Type B pancreatic cell (in vitro differentiated cells): ENCODE data around the gene NEDD9. TPM values are rescaled to one million over a fixed set of nuclear protein-coding genes. Genes with fewer than 3 reads are reported as not detected.
A peak's percentile ranks its signal among the peaks of the same experiment; 100 is the strongest.

Experiments
- DNase-seq: peaks from one replicate; pipeline ENCODE4 v3.0.0; 2021; ENCODE audit warnings: mixed read lengths; ENCODE audit not compliant: unreplicated experiment; ENCODE audit errors: extremely low spot score
- H3K27ac Mint-ChIP-seq: 2 replicates; pipeline ENCODE4 v1.8.0; 2021; ENCODE audit warnings: mild to moderate bottlenecking, mixed read lengths
- H3K27me3 Mint-ChIP-seq: 2 replicates; pipeline ENCODE4 v1.8.0; 2021; ENCODE audit warnings: mixed read lengths
- H3K36me3 Mint-ChIP-seq: 2 replicates; pipeline ENCODE4 v1.8.0; 2021; ENCODE audit warnings: mixed read lengths
- H3K4me1 Mint-ChIP-seq: one replicate; pipeline ENCODE4 v1.8.0; 2021; ENCODE audit warnings: mixed read lengths; ENCODE audit not compliant: unreplicated experiment
- H3K4me3 Mint-ChIP-seq: 2 replicates; pipeline ENCODE4 v1.8.0; 2021; ENCODE audit warnings: mild to moderate bottlenecking, mixed read lengths
- H3K9me3 Mint-ChIP-seq: 2 replicates; pipeline ENCODE4 v1.8.0; 2021; ENCODE audit warnings: mixed read lengths
- long read RNA-seq: library from polyadenylated mRNA; unstranded; transcript quantifications from one replicate; pipeline ENCODE4 v2.0.0, GENCODE V29; 2020
- total RNA-seq: library from RNA; stranded (reverse); gene quantifications from 2 replicates; pipeline ENCODE4 v1.2.1, GENCODE V29; 2021; ENCODE audit warnings: low replicate concordance
- TF ChIP-seq, protein P1 (sequence below): fragments of 200-600 bp; sonication (generic); conservative IDR thresholded peaks from 2 replicates; pipeline ENCODE4 v1.5.0; 2021; ENCODE audit warnings: antibody characterized with exemption, mild to moderate bottlenecking

NEDD9 gene, protein sequence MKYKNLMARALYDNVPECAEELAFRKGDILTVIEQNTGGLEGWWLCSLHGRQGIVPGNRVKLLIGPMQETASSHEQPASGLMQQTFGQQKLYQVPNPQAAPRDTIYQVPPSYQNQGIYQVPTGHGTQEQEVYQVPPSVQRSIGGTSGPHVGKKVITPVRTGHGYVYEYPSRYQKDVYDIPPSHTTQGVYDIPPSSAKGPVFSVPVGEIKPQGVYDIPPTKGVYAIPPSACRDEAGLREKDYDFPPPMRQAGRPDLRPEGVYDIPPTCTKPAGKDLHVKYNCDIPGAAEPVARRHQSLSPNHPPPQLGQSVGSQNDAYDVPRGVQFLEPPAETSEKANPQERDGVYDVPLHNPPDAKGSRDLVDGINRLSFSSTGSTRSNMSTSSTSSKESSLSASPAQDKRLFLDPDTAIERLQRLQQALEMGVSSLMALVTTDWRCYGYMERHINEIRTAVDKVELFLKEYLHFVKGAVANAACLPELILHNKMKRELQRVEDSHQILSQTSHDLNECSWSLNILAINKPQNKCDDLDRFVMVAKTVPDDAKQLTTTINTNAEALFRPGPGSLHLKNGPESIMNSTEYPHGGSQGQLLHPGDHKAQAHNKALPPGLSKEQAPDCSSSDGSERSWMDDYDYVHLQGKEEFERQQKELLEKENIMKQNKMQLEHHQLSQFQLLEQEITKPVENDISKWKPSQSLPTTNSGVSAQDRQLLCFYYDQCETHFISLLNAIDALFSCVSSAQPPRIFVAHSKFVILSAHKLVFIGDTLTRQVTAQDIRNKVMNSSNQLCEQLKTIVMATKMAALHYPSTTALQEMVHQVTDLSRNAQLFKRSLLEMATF
- 21.3 and 29.0 TPM in 2 replicates for total RNA-seq
- long read RNA-seq, full-length matches to known transcripts, result 31 of 52 reads
- long read RNA-seq, partial matches to known transcripts, result 15 of 52 reads
- long read RNA-seq, other reads (novel, unspliced or antisense), result 6 of 52 reads

DNA sequence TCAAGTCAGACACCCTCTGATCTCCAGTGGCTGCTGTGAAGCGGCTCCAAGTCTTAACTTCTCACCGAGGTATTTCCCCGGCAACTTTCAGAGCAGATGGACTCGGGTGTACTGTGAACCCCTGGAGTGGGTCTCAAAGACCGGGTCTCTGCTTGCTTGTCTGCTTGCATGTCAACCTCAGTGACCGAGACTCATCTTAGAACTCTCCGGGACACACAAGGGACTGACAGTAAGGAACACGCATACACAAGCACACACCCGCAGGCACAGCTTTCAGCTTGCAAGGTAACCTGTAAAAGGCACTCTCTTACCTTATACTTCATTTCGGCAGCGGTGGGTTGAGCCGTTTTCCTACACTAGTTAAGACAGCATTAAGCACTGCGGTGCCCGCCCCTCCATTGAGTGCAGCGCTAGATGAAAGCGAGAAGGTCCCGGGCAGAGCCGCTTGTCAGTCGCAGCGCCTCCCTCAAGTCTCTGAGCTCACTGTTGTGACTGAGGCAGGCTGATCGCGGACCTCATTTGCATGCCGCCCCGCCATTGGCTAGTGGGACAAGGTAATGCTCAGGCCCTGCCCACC, at the start of gene NEDD9:
NEDD9 (minus strand) TSS at position 476 of the 577 bp plus-strand sequence; CDS start at position 323, 153 bp downstream.
- Mint-ChIP-seq H3K9me3 (no peaks in the 10 kb centered on the region), H3K4me1 (peaks cover 60% of the 10 kb centered on the region), H3K36me3 (peaks cover 6% of the 10 kb centered on the region), H3K4me3 (peak within 1 kb of the TSS; percentile 88), H3K27me3 (no peaks in the 10 kb centered on the region), H3K27ac (peak within 1 kb of the TSS; percentile 98)
- peak; percentile 92 for DNase-seq
- TF ChIP-seq, protein P1, sequence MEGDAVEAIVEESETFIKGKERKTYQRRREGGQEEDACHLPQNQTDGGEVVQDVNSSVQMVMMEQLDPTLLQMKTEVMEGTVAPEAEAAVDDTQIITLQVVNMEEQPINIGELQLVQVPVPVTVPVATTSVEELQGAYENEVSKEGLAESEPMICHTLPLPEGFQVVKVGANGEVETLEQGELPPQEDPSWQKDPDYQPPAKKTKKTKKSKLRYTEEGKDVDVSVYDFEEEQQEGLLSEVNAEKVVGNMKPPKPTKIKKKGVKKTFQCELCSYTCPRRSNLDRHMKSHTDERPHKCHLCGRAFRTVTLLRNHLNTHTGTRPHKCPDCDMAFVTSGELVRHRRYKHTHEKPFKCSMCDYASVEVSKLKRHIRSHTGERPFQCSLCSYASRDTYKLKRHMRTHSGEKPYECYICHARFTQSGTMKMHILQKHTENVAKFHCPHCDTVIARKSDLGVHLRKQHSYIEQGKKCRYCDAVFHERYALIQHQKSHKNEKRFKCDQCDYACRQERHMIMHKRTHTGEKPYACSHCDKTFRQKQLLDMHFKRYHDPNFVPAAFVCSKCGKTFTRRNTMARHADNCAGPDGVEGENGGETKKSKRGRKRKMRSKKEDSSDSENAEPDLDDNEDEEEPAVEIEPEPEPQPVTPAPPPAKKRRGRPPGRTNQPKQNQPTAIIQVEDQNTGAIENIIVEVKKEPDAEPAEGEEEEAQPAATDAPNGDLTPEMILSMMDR, result no peak

DNA sequence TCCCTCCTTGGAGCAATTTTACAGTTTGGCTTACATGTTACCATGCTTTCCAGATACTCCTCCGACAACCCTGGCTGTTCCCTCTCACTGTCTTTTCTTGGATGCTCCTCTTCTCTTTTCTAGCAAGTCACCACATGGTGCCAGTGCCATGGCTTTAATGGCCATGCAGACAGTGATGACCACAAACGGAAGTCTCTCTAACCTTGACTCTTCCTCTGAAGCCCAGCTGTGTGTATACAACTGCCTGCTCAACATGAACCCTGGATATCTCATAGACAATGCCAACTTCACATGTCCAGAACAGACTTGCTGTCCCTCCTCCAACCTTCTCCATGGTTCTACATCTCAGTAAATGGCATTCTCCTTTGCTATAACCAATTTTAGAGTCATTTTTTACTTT, 49.8 kb upstream of the NEDD9 start:
- Mint-ChIP-seq H3K4me1 (peaks cover 17% of the 10 kb centered on the region), H3K27ac (no peak overlapping the region), H3K27me3 (peaks cover 4% of the 10 kb centered on the region), H3K9me3 (no peaks in the 10 kb centered on the region), H3K4me3 (no peak overlapping the region), H3K36me3 (no peaks in the 10 kb centered on the region)
- no peak for DNase-seq
- TF ChIP-seq, protein P1, result no peak

DNA sequence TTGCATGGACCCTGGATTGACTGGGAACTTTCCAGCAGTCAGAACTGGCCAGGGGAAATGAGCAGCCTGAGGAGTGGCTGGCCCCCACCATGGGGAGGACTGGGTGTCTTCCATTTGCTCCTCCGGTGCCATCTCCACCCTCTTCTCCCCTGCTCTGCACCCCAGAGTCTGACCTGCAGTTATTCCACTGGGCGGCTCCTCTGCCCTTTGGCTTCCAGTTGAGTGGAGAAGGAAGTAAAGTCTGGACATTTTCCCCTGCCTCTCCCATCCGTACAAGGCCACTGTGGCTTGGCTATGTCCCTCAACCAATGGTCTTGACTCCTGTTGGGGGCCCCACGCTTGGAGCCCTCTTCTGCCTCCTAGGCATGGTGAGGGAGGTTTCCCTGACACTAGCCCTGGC, 47.9 kb upstream of the NEDD9 start:
- H3K27me3 Mint-ChIP-seq, result peaks cover 4% of the 10 kb centered on the region
- no peaks in the 10 kb centered on the region for H3K9me3 Mint-ChIP-seq
- peaks cover 28% of the 10 kb centered on the region for H3K4me1 Mint-ChIP-seq
- TF ChIP-seq, protein P1, result no peak
- H3K36me3 Mint-ChIP-seq, result no peaks in the 10 kb centered on the region
- H3K27ac Mint-ChIP-seq, result no peak overlapping the region
- DNase-seq, result no peak
- H3K4me3 Mint-ChIP-seq, result no peak overlapping the region

DNA sequence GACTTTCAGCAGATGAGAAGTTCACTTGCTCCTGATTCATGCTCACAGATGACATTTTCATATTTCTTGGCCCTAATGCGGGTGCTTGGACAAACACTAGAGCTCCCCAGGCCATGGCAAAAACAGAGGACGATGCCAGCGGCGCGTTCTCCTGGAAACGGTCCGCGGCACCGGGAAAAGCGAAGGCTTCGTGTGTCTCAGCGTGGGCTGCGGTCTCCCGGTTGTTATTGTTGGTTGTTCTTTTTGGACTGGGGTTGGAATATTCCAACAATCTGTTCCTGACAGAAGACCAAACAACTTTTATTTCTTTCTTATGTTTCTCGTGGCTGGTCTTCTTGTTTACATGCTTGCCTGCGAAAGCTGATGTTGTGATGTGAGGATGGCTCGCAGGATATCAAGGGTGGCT, 46.8 kb upstream of the NEDD9 start:
- Mint-ChIP-seq H3K36me3 (peaks cover 3% of the 10 kb centered on the region), H3K27ac (no peak overlapping the region), H3K4me1 (peaks cover 28% of the 10 kb centered on the region), H3K9me3 (no peaks in the 10 kb centered on the region), H3K27me3 (peaks cover 9% of the 10 kb centered on the region), H3K4me3 (no peak overlapping the region)
- no peak for DNase-seq
- TF ChIP-seq, protein P1, result no peak

DNA sequence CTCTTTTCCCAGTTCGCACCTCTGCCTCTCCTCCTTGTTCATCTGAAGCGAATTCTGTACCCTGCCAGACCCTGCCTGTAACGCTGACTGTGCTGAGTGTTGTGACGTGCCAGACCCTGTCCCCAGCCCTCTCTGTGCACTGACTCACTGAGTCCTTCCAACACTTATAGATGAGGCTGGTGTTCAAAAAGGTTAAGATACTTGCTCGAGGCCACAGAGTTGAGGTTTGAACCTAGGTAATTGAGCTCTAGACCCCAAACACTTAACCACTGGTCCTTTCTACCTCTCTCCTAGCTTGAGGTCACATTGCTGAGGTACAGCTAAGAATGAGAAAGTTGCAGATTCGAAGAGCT, 45.7 kb upstream of the NEDD9 start:
- H3K27me3 Mint-ChIP-seq, result peaks cover 9% of the 10 kb centered on the region
- peak overlapping the region; percentile 3 for H3K27ac Mint-ChIP-seq
- H3K36me3 Mint-ChIP-seq, result peaks cover 3% of the 10 kb centered on the region
- DNase-seq, result no peak
- TF ChIP-seq, protein P1, result no peak
- H3K4me3 Mint-ChIP-seq, result no peak overlapping the region
- H3K4me1 Mint-ChIP-seq, result peaks cover 32% of the 10 kb centered on the region
- H3K9me3 Mint-ChIP-seq, result no peaks in the 10 kb centered on the region
